Body of pancreas (tissue), 4 donors: Measurements from ENCODE around the gene KIF25.

ENCODE experiments used
- POLR2A ChIP-seq, 3 donors: fragments of 450-650 bp; IDR thresholded peaks; one replicate each; pipeline ENCODE4 v1.6.1; 2016; ENCODE audit warnings: antibody characterized with exemption in 3 of 3, mild to moderate bottlenecking in 2 of 3
- TF ChIP-seq, protein P1 (sequence below), 7 experiments: fragments of 450-650 bp in 4 of 7; fragments of 200-600 bp in 3 of 7; sonication (generic) in 3 of 7; IDR thresholded peaks; one replicate each; pipeline ENCODE4 v1.5.1; 2016 to 2019; ENCODE audit warnings: antibody characterized with exemption in 7 of 7

DNA sequence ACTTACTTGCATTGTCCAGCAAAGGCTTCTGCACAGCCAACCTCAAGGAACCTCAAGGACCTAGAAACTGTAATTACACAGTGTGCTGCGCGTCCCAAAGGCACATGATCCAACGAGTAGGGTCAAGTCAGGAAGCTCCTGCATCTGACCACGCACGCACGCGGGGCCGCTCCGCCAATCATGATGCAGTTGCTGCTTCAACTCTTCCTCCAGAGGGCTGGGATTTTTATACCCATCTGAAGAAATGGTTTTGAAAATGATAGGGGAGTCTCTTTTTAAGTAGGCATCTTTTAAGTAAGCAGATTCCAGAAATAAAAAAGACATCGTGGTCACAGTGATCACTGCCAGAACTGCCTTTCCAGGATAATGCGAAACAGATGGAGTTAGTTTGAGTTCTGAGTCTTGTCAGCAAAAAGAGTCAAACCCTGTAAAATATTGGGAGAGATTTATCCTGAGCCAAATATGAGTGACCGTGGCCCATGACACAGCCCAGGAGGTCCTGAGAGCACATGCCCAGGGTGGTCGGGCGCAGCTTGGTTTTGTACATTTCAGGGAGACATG lies 34.0 kb downstream of the KIF25 start:
- TF ChIP-seq, protein P1, sequence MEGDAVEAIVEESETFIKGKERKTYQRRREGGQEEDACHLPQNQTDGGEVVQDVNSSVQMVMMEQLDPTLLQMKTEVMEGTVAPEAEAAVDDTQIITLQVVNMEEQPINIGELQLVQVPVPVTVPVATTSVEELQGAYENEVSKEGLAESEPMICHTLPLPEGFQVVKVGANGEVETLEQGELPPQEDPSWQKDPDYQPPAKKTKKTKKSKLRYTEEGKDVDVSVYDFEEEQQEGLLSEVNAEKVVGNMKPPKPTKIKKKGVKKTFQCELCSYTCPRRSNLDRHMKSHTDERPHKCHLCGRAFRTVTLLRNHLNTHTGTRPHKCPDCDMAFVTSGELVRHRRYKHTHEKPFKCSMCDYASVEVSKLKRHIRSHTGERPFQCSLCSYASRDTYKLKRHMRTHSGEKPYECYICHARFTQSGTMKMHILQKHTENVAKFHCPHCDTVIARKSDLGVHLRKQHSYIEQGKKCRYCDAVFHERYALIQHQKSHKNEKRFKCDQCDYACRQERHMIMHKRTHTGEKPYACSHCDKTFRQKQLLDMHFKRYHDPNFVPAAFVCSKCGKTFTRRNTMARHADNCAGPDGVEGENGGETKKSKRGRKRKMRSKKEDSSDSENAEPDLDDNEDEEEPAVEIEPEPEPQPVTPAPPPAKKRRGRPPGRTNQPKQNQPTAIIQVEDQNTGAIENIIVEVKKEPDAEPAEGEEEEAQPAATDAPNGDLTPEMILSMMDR (IDR thresholded peaks at IDR 0.05): no peak
- no peak for TF ChIP-seq POLR2A (IDR thresholded peaks at IDR 0.05)
